ENCODE measurements around the gene RFNG. TPM values are rescaled to one million over a fixed set of nuclear protein-coding genes. Genes with fewer than 3 reads are reported as not detected.
A peak's percentile ranks its signal among the peaks of the same experiment; 100 is the strongest.

Gene RFNG
- total and polyA plus RNA-seq, 2 of the 13 experiments (the other 11 are each of a cell fraction or from before 2014, with no cell fraction given), result 61.4 to 64.0 TPM

DNA sequence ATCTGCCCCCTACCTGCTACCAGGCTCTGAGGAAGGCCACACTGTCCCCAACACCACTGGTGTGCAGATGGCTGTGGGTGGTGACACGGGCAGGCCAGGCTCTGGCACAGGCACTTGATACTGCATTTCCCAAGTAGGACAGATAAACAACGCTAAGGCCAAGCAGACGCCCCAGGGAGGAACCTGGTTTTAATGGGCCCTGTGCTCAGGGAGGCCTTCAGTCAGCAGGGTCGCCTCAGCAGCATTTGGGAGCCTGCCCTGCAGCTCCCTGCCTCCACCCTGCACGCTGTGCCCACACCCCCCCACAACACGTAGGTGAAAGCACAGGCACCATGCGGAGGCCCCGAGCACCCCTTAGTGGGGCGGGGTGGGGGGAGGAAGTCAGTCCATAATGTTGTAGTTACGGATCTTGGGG, 49.7 kb upstream of the RFNG start (continued):
- TF ChIP-seq, protein P1, sequence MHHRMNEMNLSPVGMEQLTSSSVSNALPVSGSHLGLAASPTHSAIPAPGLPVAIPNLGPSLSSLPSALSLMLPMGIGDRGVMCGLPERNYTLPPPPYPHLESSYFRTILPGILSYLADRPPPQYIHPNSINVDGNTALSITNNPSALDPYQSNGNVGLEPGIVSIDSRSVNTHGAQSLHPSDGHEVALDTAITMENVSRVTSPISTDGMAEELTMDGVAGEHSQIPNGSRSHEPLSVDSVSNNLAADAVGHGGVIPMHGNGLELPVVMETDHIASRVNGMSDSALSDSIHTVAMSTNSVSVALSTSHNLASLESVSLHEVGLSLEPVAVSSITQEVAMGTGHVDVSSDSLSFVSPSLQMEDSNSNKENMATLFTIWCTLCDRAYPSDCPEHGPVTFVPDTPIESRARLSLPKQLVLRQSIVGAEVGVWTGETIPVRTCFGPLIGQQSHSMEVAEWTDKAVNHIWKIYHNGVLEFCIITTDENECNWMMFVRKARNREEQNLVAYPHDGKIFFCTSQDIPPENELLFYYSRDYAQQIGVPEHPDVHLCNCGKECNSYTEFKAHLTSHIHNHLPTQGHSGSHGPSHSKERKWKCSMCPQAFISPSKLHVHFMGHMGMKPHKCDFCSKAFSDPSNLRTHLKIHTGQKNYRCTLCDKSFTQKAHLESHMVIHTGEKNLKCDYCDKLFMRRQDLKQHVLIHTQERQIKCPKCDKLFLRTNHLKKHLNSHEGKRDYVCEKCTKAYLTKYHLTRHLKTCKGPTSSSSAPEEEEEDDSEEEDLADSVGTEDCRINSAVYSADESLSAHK (CRISPR knock-in tag; IDR thresholded peaks at IDR 0.05; ENCODE audit: borderline replicate concordance), result no peak
- TF ChIP-seq, protein P2, sequence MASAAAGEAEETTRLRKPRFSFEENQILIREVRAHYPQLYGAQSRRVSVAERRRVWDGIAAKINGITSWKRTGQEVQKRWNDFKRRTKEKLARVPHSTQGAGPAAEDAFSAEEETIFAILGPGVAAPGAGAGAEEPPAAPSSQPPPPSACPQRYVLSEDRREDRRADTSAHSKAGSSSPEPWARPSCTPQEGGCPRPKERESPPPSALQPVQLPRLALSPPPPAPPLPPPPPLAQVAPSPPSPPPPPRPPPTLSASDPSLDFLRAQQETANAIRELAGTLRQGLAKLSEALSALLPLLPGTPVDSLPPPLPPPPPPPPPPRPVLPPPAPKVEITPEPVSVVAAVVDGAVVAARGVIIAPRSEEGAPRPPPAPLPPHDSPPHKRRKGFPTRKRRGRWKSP (CRISPR knock-in tag; IDR thresholded peaks at IDR 0.05), result no peak
- TF ChIP-seq ZNF367 (CRISPR knock-in tag; IDR thresholded peaks at IDR 0.05; ENCODE audit: borderline replicate concordance) (no peak), ZNF670 (CRISPR knock-in tag; IDR thresholded peaks at IDR 0.05; ENCODE audit: borderline replicate concordance) (no peak), PCBP1 (IDR thresholded peaks at IDR 0.05; ENCODE audit: borderline replicate concordance, low read depth, low read length) (peak; percentile 71; the same call in 1 of the 2 replicates), IKZF4 (CRISPR knock-in tag; IDR thresholded peaks at IDR 0.05; ENCODE audit: borderline replicate concordance, low read depth, not compliant biosample characterization) (peak; percentile 55), NFATC3 (CRISPR knock-in tag; IDR thresholded peaks at IDR 0.05) (0 out of 2 replicates have a peak, but pooled peaks have one; percentile 55), BORCS8-MEF2B (CRISPR knock-in tag; IDR thresholded peaks at IDR 0.05) (0 out of 2 replicates have a peak, but pooled peaks have one; percentile 10), ZNF776 (CRISPR knock-in tag; IDR thresholded peaks at IDR 0.05) (0 out of 2 replicates have a peak, but pooled peaks have one; percentile 4), U2AF1 (optimal IDR thresholded peaks at IDR 0.05; ENCODE audit: low read depth, low read length) (peak; percentile 36), ZNF552 (CRISPR knock-in tag; IDR thresholded peaks at IDR 0.05; ENCODE audit: borderline replicate concordance) (0 out of 2 replicates have a peak, but pooled peaks have one; percentile 22)
- TF ChIP-seq, protein P3, sequence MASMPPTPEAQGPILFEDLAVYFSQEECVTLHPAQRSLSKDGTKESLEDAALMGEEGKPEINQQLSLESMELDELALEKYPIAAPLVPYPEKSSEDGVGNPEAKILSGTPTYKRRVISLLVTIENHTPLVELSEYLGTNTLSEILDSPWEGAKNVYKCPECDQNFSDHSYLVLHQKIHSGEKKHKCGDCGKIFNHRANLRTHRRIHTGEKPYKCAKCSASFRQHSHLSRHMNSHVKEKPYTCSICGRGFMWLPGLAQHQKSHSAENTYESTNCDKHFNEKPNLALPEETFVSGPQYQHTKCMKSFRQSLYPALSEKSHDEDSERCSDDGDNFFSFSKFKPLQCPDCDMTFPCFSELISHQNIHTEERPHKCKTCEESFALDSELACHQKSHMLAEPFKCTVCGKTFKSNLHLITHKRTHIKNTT (CRISPR knock-in tag; IDR thresholded peaks at IDR 0.05), result no peak
- TF ChIP-seq, protein P4, sequence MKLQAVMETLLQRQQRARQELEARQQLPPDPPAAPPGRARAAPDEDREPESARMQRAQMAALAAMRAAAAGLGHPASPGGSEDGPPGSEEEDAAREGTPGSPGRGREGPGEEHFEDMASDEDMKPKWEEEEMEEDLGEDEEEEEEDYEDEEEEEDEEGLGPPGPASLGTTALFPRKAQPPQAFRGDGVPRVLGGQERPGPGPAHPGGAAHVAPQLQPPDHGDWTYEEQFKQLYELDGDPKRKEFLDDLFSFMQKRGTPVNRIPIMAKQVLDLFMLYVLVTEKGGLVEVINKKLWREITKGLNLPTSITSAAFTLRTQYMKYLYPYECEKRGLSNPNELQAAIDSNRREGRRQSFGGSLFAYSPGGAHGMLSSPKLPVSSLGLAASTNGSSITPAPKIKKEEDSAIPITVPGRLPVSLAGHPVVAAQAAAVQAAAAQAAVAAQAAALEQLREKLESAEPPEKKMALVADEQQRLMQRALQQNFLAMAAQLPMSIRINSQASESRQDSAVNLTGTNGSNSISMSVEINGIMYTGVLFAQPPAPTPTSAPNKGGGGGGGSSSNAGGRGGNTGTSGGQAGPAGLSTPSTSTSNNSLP (IDR thresholded peaks at IDR 0.05; ENCODE audit: low read depth, low read length), result no peak
- TF ChIP-seq, protein P5, sequence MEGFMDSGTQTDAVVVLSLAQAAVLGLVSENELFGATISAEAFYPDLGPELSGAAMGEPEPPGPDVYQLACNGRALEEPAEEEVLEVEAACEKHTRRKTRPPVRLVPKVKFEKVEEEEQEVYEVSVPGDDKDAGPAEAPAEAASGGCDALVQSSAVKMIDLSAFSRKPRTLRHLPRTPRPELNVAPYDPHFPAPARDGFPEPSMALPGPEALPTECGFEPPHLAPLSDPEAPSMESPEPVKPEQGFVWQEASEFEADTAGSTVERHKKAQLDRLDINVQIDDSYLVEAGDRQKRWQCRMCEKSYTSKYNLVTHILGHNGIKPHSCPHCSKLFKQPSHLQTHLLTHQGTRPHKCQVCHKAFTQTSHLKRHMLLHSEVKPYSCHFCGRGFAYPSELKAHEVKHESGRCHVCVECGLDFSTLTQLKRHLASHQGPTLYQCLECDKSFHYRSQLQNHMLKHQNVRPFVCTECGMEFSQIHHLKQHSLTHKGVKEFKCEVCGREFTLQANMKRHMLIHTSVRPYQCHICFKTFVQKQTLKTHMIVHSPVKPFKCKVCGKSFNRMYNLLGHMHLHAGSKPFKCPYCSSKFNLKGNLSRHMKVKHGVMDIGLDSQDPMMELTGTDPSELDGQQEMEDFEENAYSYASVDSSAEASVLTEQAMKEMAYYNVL (CRISPR knock-in tag; IDR thresholded peaks at IDR 0.05; ENCODE audit: borderline replicate concordance), result 0 out of 2 replicates have a peak, but pooled peaks have one; percentile 7
- TF ChIP-seq, protein P6, sequence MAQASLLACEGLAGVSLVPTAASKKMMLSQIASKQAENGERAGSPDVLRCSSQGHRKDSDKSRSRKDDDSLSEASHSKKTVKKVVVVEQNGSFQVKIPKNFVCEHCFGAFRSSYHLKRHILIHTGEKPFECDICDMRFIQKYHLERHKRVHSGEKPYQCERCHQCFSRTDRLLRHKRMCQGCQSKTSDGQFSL (CRISPR knock-in tag; IDR thresholded peaks at IDR 0.05), result peak; percentile 18; the same call in 1 of the 2 replicates
- TF ChIP-seq, protein P7, sequence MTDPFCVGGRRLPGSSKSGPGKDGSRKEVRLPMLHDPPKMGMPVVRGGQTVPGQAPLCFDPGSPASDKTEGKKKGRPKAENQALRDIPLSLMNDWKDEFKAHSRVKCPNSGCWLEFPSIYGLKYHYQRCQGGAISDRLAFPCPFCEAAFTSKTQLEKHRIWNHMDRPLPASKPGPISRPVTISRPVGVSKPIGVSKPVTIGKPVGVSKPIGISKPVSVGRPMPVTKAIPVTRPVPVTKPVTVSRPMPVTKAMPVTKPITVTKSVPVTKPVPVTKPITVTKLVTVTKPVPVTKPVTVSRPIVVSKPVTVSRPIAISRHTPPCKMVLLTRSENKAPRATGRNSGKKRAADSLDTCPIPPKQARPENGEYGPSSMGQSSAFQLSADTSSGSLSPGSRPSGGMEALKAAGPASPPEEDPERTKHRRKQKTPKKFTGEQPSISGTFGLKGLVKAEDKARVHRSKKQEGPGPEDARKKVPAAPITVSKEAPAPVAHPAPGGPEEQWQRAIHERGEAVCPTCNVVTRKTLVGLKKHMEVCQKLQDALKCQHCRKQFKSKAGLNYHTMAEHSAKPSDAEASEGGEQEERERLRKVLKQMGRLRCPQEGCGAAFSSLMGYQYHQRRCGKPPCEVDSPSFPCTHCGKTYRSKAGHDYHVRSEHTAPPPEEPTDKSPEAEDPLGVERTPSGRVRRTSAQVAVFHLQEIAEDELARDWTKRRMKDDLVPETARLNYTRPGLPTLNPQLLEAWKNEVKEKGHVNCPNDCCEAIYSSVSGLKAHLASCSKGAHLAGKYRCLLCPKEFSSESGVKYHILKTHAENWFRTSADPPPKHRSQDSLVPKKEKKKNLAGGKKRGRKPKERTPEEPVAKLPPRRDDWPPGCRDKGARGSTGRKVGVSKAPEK (CRISPR knock-in tag; IDR thresholded peaks at IDR 0.05; ENCODE audit: borderline replicate concordance), result no peak
